Nephron (organoid): ENCODE results near the gene FASN.
"Not testable (repeated sequence)": the region's sequence is repeated elsewhere in the genome, so short reads cannot be mapped to it uniquely, and the experiment has no call there.

Experiments used
- H3K27ac Mint-ChIP-seq, 3 experiments: 2 replicates each; pipeline ENCODE4 v1.8.0; 2020; ENCODE audit warnings: mixed read lengths in 3 of 3, mild to moderate bottlenecking in 2 of 3, moderate library complexity in 1 of 3
- H3K27me3 Mint-ChIP-seq: 2 replicates; pipeline ENCODE4 v1.8.0; 2021; ENCODE audit warnings: low read depth, mild to moderate bottlenecking, moderate library complexity, mixed read lengths
- H3K36me3 Mint-ChIP-seq: 2 replicates; pipeline ENCODE4 v1.8.0; 2020; ENCODE audit warnings: low read depth, mixed read lengths
- H3K4me1 Mint-ChIP-seq: 2 replicates; pipeline ENCODE4 v1.8.0; 2020; ENCODE audit warnings: mixed read lengths
- H3K4me3 Mint-ChIP-seq, 3 experiments: 2 replicates each; pipeline ENCODE4 v1.8.0; 2020; ENCODE audit warnings: mild to moderate bottlenecking in 3 of 3, mixed read lengths in 3 of 3, moderate library complexity in 2 of 3
- H3K9me3 Mint-ChIP-seq: 2 replicates; pipeline ENCODE4 v1.8.0; 2020; ENCODE audit warnings: mixed read lengths
- TF ChIP-seq, protein P1 (sequence below), 3 experiments: fragments of 200-600 bp; sonication (generic); IDR thresholded peaks; one replicate each; pipeline ENCODE4 v1.5.0; 2021; ENCODE audit warnings: antibody characterized with exemption in 3 of 3; ENCODE audit not compliant: unreplicated experiment in 3 of 3

Gene FASN

DNA sequence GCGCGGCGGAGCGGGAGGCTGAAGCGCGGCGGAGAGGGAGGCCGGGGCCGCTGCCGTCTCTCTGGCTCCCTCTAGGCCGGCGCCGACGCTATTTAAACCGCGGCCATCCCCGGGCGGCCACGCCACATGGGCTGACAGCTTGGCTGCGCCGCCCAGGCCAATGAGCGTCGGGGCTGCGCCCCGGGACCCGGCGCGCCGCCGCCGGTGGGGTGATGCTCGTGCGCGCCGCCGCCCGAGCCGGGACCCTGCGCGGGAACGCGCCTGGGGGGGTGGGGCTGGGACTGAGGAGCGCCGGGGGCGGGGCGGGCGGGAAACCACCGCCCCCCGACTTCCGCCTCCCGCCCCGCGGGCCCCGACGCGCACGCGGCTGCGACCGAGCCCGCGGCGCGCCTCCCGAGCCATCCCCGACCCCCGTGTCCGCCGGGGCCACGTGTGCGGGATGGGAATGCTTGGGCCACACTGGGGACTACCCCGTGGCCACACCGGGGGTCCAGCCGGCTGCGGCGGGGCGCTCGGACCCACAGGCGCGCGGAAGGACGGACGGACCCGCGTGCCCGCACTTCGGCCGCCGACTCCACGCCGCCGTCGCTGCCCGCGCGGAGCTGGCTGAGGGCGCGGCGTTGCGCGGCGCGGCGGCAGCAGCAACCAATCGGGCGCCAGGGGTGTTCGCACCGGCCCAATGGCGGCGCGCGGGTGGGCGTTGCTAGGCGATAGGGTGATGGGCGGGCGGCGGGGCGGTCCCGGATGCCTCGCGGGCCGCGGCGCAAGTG lies at the start of gene FASN:
Gene FASN, minus strand, starts transcription at position 68 of the 770 bp plus-strand sequence. CDS start 1,791 bp downstream, outside the sequence.
- H3K9me3 Mint-ChIP-seq = no peaks in the 10 kb centered on the region
- no peaks in the 10 kb centered on the region for H3K4me1 Mint-ChIP-seq
- peak within 1 kb of the TSS; percentile 75 to 77 (median 77) for H3K4me3 Mint-ChIP-seq
- no peak within 1 kb of the TSS for H3K27ac Mint-ChIP-seq
- no peaks in the 10 kb centered on the region for H3K27me3 Mint-ChIP-seq
- TF ChIP-seq, protein P1, sequence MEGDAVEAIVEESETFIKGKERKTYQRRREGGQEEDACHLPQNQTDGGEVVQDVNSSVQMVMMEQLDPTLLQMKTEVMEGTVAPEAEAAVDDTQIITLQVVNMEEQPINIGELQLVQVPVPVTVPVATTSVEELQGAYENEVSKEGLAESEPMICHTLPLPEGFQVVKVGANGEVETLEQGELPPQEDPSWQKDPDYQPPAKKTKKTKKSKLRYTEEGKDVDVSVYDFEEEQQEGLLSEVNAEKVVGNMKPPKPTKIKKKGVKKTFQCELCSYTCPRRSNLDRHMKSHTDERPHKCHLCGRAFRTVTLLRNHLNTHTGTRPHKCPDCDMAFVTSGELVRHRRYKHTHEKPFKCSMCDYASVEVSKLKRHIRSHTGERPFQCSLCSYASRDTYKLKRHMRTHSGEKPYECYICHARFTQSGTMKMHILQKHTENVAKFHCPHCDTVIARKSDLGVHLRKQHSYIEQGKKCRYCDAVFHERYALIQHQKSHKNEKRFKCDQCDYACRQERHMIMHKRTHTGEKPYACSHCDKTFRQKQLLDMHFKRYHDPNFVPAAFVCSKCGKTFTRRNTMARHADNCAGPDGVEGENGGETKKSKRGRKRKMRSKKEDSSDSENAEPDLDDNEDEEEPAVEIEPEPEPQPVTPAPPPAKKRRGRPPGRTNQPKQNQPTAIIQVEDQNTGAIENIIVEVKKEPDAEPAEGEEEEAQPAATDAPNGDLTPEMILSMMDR (IDR thresholded peaks at IDR 0.05; ENCODE audit: unreplicated experiment in 3 of 3) = peak; percentile 52 to 55 (median 53)
- peaks cover 2% of the 10 kb centered on the region for H3K36me3 Mint-ChIP-seq

DNA sequence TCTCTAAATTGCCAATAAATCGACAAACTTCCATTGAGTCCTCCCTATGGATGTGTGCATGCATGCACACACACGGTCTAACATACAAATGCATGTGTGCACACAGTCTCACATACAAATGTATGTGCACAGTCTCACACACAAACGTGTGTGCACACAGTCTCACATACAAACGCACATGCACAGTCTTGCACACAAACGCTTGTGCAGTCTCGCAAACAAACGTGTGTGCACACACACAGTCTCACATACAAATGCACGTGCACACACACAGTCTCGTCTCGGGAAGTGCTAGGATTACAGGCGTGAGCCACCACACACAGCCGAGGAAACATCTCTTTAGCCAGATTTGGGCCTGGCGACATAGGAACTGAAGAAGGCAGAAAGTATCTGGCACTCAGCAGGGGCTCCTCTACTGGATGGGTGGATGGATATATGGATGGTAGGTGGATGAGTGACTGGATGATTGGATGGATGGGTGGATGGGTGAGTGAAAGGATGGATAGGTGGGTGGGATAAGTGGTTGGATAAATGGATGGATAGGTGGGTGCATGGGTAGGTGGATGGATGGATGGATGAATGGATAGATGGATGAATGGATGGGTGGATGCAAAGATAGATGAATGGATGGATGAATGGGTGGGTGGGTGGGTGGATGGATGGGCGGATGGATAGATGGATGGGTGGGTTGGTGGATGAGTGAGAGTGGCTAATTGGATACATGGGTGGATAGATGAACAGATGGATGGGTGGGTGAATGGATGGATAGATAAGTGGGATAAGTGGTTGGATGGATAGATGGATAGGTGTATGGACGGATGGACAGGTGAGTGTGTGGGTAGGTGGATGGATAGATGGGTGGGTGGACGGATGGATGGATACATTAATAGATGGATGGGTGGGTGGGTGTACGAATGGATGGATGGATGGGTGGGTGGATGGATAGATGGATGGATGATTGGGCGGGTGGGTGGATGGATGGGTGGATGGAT lies 48.9 kb upstream of the FASN start:
- Mint-ChIP-seq H3K4me1 (peaks cover 2% of the 10 kb centered on the region), H3K27ac (no peak overlapping the region), H3K27me3 (no peaks in the 10 kb centered on the region), H3K36me3 (peaks cover 15% of the 10 kb centered on the region), H3K9me3 (no peaks in the 10 kb centered on the region), H3K4me3 (no peak overlapping the region)
- TF ChIP-seq, protein P1 (IDR thresholded peaks at IDR 0.05; ENCODE audit: unreplicated experiment in 3 of 3) = no peak

DNA sequence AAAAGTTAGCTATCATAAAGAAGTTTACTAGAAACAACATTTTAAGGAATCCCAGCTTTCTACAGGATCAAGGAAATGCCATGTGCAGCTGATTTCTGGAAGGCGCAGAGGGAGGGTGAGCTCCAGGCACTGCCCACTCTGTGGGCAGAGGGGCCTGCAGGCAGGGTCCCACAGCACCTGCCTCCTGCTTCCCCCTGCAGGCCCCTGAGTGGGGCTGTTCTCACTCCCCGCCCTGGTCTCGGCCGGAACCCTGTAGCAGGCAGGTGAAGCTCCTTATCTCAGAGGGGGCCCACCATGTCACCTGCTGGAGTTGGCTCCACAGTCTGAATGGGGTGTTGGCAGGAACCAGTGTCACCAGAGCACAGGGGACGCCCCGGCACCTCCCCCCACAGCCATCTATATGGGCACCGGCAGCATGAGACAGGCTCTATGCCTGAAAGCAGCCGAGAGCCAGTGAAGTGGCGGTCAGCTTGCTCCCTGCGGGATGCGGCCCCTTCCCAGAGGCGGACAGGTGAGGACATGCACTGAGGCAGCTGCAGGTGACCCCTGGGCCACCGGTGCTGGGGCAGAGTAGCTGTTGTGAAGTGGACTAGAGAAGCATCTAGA lies 47.6 kb upstream of the FASN start:
- H3K36me3 Mint-ChIP-seq = peaks cover 13% of the 10 kb centered on the region

DNA sequence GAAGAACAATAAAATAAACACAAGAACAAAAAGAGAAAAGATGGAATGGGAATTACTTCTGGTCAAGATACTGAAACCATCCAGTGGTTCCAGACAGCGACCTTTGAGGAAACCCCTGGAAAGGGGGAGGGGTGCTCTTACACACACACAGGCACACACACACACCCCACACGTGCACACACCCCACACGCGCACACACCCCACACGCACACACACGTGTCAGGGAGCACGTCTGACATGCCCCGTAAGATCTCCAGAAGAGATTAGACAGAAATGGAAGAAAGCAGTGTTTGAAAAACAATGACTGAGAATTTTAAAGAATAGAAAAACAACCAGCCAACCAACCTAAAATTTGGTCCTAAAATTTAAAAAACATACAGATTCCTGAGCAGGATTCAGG lies 45.3 kb upstream of the FASN start:
- peaks cover under 1% of the 10 kb centered on the region for H3K27me3 Mint-ChIP-seq
- H3K4me3 Mint-ChIP-seq = no peak overlapping the region
- TF ChIP-seq, protein P1 (IDR thresholded peaks at IDR 0.05; ENCODE audit: unreplicated experiment in 3 of 3) = no peak
- no peak overlapping the region for H3K27ac Mint-ChIP-seq
- peaks cover 13% of the 10 kb centered on the region for H3K36me3 Mint-ChIP-seq
- no peaks in the 10 kb centered on the region for H3K9me3 Mint-ChIP-seq
- H3K4me1 Mint-ChIP-seq = peaks cover 6% of the 10 kb centered on the region

More for the DNA sequence above, 47.6 kb upstream of the FASN start:
- TF ChIP-seq, protein P1 (IDR thresholded peaks at IDR 0.05; ENCODE audit: unreplicated experiment in 3 of 3) = no peak
- Mint-ChIP-seq H3K9me3 (no peaks in the 10 kb centered on the region), H3K27ac (no peak overlapping the region), H3K4me1 (peaks cover 6% of the 10 kb centered on the region), H3K27me3 (no peaks in the 10 kb centered on the region), H3K4me3 (no peak overlapping the region)

DNA sequence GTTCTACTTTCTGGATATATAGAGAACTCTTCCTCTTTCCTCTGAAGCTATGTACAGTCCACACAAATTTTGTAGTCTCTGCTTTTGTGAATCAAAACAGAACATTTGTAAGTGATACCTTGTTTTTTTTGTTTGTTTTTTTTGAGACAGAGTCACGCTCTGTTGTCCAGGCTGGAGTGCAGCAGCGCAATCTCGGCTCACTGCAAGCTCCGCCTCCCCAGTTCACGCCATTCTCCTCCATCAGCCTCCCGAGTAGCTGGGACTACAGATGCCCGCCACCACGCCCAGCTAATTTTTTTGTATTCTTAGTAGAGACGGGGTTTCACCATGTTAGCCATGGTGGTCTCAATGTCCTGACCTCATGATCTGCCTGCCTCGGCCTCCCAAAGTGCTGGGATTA lies 41.9 kb upstream of the FASN start:
- not testable (repeated sequence) for H3K27ac Mint-ChIP-seq, H3K27me3 Mint-ChIP-seq, H3K4me3 Mint-ChIP-seq, H3K36me3 Mint-ChIP-seq, H3K9me3 Mint-ChIP-seq, H3K4me1 Mint-ChIP-seq

DNA sequence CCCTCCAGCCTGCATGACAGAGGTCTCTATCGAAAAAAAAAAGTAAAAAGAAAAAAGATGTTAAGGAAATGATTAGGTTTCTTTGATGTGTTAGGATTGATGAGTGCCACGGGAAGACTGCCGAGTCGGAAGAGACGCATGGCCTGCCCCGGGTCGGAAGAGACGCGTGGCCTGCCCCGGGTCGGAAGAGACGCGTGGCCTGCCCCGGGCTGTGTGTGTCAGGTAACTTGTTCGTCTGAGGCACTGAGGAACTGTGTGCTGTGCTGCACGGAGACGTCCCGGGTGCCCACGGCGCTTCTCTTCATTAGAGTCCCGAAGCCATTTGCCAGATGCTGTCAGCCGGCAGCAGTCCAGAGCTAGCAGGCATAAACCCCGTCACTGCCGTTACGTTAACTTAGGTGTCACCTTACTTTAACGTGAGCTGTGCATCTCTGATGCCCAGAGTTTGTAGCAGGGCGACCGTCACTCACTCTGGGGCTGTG lies 40.5 kb upstream of the FASN start:
- H3K4me1 Mint-ChIP-seq = peaks cover 6% of the 10 kb centered on the region
- TF ChIP-seq, protein P1 (IDR thresholded peaks at IDR 0.05; ENCODE audit: unreplicated experiment in 3 of 3) = no peak
- no peaks in the 10 kb centered on the region for H3K36me3 Mint-ChIP-seq

More for the DNA sequence above, 40.5 kb upstream of the FASN start:
- H3K9me3 Mint-ChIP-seq = no peaks in the 10 kb centered on the region
- H3K4me3 Mint-ChIP-seq = no peak overlapping the region
- H3K27me3 Mint-ChIP-seq = peaks cover 7% of the 10 kb centered on the region
- no peak overlapping the region for H3K27ac Mint-ChIP-seq
